Hematopoietic multipotent progenitor cell (in vitro differentiated cells): ENCODE data around the gene LRP1-AS. TPM values are rescaled to one million over a fixed set of nuclear protein-coding genes. Genes with fewer than 3 reads are reported as not detected.

Experiments used
- DNase-seq, 3 donors: peaks; one replicate each; pipeline ENCODE4 v3.0.0-alpha.2; 2011 to 2015; ENCODE audit warnings: low read depth in 2 of 3, low spot score in 2 of 3
- total RNA-seq: library from RNA; depleted of rRNA; stranded (reverse); fragments of >200 nt; gene quantifications from one replicate; pipeline ENCODE4 v1.2.3, GENCODE V29; 2012

The LRP1-AS gene
- not detected for total RNA-seq

DNA sequence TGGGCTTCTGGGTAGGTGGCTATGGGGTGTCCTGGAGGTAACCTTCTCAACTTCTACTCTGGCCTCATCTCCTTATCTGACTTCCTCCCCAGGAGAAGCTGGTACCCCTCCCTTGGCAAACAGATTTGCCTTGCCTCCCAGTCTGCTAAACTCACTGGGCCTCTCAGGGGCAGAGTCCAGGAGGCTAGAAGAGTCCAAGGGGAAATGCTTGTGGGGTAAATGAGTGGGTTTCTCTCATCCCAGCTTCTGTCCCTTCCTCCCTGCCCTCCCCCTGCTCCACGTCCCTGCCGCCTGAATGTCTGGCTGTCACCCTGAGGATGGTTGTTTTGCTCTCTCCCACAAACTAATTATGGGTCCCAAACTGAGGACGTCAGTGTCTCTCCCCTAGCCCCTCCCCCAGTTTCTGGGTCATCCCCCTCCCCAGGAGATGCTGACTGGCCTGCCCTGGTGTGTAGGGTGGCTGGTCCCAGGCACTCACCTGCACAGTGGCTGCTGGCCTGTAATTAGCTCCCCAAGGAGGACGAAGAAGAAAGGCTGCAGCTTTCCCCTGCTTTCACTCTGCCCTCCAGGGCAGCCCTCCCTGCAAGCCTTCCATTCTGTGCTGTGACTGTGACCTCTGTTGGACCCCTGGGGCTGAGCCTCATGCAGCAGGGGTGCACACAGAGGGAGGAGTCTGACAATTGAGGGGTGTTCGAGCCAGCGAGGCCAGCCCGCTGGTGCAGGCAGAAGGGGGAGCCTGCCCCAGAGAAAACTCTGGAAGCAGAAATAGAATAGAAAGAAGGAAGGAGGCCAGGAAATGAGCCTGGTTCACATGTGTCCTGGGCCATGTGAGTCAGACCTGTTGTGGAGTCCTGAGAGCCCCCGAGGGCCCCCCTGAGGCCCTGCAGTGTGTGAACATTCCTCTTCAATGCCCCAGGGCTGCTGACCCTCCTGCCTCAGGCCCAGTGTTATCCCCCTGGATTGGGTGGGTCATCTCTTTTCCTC is at the start of gene LRP1-AS:
Gene LRP1-AS, minus strand, starts transcription at position 659 of the 984 bp plus-strand sequence.
- DNase-seq: no peak

DNA sequence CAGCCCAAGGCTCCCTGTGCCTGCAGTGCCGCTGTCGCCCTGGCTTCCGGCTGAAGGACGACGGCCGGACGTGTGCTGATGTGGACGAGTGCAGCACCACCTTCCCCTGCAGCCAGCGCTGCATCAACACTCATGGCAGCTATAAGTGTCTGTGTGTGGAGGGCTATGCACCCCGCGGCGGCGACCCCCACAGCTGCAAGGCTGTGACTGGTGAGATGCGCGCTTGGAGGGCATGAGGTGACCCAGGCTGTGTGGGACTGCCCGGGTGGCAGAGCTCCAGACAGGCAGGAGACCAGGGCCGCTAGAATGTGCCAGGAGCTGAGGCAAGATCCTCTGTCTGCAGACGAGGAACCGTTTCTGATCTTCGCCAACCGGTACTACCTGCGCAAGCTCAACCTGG is 49.5 kb upstream of the LRP1-AS start:
- DNase-seq: no peak

DNA sequence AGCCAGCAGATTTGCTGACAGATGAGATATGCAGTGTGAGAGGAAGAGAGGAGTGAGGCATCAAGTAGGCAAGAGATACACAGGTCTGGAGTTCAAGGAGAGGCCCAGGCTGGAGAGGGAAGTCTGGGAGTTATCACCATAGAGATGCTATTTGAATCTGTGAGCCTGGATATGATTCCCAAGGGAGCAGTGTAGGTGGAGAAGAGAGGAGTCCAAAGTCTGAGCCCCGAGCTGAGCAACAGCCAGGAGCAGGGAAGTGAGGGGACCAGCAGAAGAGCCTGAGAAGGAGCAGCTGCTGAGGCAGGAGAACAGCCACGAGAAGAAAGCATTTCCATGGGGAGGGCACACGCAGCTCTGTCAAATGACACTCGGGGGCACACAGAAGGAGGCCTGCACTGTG is 49.0 kb upstream of the LRP1-AS start:
- no peak for DNase-seq

DNA sequence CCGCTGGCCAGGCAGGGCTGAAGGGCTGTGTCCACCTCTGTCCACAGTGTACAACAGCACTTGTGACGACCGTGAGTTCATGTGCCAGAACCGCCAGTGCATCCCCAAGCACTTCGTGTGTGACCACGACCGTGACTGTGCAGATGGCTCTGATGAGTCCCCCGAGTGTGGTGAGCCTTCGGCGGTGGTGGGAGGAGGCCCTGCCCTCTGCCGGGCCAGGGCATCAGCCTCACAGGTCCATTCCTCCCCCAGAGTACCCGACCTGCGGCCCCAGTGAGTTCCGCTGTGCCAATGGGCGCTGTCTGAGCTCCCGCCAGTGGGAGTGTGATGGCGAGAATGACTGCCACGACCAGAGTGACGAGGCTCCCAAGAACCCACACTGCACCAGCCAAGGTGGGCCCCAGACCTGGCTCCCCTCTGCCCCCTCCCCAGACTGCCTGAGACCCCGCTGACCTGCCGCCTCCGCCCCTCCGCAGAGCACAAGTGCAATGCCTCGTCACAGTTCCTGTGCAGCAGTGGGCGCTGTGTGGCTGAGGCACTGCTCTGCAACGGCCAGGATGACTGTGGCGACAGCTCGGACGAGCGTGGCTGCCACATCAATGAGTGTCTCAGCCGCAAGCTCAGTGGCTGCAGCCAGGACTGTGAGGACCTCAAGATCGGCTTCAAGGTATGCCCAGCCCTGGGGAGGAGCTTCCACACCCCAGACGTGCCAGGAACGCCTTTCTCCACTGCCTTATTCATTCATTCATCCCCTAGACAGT is 48.4 kb upstream of the LRP1-AS start:
- DNase-seq: no peak

DNA sequence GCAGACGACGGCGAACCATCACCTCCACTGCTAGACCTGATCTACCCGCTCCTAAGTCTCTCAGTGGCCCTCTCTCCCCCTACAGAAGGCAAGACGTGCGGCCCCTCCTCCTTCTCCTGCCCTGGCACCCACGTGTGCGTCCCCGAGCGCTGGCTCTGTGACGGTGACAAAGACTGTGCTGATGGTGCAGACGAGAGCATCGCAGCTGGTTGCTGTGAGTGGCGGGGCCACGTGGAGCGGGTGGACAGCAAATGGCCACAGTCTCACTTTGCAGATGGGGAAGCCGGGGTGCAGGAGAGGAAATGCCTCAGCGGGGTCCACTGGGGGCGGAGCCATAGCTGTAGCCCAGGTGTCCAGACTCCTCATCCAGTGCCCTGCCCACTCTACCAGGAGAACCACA is 47.8 kb upstream of the LRP1-AS start:
- no peak for DNase-seq

DNA sequence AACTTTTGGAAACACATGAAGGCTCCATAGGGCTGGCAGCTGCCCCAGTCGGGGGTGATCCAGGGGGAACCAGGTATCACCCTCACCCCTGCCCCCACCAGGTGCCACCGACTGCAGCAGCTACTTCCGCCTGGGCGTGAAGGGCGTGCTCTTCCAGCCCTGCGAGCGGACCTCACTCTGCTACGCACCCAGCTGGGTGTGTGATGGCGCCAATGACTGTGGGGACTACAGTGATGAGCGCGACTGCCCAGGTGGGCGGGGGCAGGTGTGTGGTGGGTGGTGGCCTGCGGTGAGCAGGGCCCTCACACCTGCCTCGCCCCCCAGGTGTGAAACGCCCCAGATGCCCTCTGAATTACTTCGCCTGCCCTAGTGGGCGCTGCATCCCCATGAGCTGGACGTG is 46.8 kb upstream of the LRP1-AS start:
- DNase-seq: no peak

DNA sequence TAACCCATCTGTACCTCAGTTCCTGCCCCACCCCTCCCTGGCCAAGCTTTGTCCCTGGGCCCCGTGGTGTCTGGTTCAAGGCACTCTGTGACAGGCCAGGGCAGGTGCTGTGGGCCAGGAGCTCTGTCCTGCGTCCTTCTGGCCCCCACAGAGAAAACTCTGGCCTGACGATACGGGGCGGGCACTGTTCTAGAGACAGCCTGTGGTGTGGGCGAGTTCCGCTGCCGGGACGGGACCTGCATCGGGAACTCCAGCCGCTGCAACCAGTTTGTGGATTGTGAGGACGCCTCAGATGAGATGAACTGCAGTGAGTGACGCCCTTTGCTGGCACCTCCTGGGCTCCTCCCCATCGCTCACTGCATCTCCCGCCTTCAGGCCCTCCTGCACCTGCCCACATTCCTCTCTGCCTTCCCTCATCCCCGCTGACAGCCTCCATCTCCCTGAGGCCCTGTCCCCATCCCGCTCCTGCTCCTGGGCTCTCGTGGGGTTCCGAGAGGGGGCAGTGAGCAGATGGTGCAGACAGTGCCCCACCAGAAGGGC is 46.4 kb upstream of the LRP1-AS start:
- DNase-seq: no peak

DNA sequence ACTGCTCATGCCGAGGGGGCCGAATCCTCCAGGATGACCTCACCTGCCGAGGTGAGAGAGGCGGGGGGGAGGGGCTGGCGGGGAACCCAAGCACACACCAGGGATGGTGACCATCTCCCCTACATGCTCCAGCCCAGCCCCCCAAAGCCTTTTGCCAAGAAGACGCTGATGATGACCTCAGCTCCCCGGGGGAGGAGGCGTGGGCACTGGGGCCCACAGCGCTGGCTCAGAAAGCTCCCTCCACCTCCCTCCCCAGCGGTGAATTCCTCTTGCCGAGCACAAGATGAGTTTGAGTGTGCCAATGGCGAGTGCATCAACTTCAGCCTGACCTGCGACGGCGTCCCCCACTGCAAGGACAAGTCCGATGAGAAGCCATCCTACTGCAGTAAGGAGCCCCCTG is 45.5 kb upstream of the LRP1-AS start:
- DNase-seq: no peak

DNA sequence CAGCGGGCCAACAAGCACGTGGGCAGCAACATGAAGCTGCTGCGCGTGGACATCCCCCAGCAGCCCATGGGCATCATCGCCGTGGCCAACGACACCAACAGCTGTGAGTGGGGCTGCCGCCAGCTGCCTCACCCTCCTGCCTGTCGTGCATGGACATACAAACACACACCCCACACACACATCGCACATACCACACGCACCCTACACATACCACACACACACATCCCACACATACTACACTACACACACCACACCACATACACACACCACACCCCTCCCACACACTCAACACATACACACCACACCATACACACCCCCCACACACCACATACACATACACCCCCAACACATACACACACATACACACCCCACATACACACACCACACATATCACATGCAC is 44.0 kb upstream of the LRP1-AS start:
- no peak for DNase-seq

DNA sequence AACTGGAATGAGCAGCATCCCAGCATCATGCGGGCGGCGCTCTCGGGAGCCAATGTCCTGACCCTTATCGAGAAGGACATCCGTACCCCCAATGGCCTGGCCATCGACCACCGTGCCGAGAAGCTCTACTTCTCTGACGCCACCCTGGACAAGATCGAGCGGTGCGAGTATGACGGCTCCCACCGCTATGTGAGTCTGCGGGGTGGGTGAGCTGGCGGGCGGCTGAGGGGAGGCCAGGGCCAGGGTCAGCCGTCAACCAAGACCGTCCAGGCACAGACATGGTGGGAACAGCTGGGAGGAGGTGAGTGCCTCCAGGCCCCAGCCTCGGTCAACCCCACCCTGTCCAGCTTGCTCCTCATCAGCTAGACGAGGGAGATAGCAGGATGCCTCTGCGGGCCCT is 43.4 kb upstream of the LRP1-AS start:
- DNase-seq: no peak

DNA sequence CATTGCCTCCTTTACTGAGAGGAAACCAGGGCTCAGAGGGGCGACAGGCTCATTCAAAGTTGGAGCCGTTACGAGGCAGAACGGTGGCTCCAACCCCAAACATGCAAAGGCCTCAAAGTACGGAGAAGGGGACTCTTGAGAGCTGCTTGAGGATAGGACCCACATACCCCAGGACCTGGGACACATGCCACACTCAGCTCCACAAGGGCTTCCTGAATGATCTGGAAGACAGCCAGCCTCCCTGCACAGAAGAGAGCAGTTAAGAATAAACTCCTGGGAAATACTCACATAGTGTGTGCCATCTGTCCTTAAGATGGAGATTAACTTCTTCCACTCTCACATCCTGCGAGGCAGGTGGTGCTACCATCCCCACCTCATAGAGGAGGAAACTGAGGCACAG is 42.6 kb upstream of the LRP1-AS start:
- DNase-seq: peak in 1 of 3 donors; percentile 29

DNA sequence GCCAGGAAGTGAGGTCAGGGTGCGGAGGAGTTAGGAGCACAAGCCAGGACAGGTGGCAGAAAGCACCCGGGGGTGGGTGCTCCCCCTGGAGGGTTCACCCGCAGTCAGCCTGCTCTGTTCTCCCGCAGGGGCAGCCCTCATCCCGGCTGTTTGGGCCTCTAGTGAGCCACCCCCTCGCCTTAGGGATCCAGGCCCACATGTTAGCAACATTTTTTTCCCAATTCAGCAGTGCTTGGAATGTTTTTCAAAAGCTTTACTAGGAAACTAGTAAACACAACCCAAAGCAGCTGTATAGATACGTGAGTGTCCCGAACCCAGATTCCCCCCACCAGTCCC is 40.6 kb upstream of the LRP1-AS start:
- DNase-seq: no peak

DNA sequence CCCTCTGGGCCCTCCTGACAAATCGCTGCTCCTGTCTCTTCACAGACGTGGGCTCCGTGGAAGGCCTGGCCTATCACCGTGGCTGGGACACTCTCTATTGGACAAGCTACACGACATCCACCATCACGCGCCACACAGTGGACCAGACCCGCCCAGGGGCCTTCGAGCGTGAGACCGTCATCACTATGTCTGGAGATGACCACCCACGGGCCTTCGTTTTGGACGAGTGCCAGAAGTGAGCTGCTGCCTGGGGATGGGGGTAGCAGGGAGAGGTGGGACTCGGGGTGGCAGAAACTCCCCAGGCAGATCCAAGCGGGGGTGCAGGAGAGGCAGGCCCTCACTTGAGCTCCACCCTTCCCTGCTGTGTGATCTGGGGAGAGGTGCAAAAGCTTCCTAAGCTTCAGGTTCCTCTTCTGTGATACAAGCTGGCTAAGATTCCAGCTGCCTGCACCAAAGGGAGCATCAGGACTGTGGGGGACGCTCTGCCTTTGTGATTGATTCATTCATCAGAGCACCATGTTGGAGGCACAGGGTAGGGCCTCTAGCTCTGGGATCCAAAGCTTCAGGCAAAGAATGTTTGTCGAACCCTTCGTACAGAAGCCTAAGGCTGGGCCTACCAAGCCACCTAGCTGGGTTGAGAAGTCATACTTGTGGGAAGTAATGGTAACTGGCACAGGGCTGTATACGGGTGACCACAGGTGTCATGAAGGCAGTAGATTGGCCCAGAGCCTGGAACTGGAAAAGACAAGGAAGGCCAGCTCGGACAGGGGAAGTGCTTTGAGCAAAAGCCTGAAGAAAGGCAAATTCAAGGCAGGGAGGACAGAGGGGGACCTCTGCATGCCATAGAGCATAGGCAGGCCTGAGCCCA is 40.0 kb upstream of the LRP1-AS start:
- DNase-seq: no peak

DNA sequence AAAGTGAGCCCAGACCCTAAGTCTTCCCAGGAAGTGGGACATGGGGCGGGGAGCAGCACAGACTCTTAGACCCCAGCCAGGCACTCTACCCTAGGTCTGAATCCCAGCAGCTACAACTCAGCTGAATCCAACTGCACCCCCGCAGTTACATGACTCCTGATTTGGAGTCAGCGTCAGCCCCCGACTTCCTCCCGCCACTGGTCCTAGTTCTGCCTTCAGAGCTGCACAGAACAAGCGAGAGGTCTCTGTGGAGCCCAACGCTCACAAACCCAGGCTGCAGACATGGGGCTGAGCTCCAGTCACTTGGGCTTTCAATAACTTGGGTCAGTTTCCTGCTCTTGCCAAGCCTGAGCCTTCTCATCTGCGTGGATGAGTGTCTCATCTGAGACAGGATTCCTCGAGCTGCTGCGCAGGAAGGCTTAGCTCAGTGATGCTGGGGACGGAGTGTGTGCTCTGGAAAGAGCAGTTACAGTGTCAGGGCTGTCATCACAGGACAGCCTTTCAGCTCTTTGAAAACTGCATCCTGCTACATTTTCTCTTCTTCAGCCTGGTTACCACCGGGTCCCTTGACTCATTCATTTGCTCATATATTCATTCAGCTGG is 38.6 kb upstream of the LRP1-AS start:
- DNase-seq: no peak

DNA sequence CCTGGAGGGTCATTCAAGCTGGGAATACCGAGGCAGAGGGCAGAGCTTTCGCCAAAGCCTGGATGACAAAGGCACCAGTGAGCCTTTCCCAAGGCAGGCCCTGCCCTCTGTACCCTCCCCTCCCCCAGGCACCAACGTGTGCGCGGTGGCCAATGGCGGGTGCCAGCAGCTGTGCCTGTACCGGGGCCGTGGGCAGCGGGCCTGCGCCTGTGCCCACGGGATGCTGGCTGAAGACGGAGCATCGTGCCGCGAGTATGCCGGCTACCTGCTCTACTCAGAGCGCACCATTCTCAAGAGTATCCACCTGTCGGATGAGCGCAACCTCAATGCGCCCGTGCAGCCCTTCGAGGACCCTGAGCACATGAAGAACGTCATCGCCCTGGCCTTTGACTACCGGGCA is 38.0 kb upstream of the LRP1-AS start:
- DNase-seq: no peak

DNA sequence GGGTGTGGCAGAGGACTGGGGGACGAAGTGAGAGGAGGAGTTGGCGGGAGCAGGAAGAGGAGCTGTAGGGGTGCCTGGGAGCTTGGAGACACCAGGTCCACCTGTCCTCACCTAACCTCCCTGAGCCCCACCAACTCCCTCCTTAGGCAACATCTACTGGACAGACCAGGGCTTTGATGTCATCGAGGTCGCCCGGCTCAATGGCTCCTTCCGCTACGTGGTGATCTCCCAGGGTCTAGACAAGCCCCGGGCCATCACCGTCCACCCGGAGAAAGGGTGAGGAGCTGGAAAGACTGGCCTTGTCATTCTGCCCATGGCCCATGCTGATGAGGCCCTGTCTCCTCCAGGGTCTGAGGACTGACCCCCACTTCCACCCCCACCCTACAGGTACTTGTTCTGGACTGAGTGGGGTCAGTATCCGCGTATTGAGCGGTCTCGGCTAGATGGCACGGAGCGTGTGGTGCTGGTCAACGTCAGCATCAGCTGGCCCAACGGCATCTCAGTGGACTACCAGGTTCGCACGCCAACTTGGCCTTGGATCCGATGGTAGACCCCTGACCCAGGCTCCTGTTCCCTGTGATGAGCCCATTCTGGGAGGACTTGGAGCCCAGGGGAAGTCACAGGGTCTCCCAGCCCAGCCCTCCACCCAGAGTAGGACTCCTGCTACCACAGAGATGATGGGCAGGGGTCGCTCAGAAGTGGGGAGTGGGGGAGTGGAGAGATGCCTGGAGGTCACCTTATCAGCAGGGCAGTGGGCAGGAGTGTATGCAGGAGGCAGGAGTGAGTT is 36.7 kb upstream of the LRP1-AS start:
- DNase-seq: no peak

DNA sequence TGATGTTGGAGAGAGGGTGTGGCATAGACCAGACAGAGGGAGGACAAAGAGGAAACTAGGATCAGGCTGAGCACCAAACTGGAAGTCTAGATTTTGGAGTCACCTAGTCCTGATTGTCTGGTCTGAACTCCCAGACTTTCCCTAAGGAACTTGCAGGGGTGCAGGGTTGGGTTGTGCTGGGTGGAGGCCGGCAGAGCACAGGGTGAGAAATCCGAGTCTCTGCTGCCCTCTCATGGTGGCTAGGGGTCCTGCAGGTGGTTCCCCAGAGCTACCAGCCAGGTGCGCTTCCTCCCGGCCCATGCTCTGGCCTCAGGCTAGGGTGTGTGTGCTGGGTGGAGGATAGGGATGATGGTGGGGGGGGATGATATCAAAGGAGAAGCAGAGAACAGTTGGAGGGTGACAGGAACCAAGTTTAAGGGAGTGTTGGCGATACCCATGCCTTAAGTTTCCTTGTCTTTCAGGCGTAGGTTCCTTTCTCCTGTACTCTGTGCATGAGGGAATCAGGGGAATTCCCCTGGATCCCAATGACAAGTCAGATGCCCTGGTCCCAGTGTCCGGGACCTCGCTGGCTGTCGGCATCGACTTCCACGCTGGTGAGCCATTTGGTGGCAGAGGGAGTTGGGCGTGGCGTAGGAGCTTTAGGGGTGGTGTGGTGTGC is 35.6 kb upstream of the LRP1-AS start:
- DNase-seq: peak; percentile 50 to 72 (median 58)

DNA sequence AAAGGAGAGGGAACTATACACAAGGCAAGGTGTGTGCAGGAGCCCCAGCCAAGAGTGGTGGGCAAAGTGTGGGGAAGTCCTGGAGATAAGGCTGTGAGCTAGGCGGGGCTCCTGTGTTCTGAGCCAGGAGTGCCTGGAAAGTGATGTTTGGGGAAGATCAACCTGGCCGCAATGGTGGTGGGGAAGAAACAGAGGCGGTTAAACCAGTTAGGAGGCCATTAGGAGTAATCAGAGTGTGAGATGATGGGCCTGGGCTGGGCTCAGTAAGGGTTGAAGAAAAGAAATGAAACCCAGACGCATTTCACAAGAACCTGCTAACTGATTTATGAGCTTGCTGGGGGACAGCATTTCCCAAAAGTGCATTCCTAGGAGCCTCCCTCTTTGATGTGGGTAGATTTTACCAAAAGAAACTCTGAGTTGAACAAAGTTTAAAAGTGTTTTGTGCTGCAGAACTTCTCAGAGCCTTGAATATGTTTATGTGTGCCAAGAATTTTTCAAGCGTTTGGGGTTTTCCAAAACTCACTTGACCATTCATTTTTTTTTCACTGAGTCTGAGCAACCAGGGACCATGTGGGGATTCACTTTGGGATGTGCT is 34.2 kb upstream of the LRP1-AS start:
- no peak for DNase-seq

DNA sequence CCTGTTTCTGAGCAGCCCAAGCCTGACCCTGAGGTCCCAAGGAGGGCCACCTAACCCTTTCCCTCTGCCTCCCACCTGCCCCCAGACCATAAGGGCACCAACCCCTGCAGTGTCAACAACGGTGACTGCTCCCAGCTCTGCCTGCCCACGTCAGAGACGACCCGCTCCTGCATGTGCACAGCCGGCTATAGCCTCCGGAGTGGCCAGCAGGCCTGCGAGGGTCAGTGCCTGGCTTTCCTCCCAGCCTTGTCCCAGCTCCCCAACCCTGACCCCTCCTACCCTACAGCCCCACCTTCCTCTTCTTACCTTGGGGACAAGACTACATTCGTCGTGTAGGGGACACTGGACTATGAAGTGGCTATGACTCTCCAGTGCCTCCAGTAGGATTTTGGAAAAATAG is 33.7 kb upstream of the LRP1-AS start:
- DNase-seq: no peak
